ENCODE measurements around the gene RRAS2.

Gene RRAS2

DNA sequence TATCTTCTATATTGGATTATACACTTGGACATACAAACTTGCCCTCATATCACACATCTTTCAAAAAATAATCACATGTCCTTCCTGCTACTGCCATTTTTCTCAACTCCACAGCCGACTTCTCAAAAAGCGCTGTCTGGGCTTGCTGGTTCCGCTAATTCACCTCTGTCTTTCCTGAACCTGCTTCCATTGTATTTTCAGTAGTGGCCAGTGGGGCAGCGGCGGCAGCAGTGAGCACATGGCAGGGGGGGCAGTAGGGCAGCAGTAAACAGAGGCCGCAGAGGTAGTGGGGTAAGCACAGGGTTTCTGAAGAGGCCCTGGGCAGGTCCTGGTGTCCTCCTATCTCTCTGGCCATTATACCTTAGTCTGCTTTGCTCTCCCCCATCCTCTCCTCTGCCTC, 126.3 kb downstream of the RRAS2 start:
- Histone ChIP-seq H3K4me2 (ENCODE audit: low read depth, low read length) (no peak overlapping the region), H3K9me2 (replicated peaks; ENCODE audit: insufficient read depth, low read length) (no peaks in the 10 kb centered on the region), H2AFZ (ENCODE audit: low read length) (no peak overlapping the region), H3K27me3 (replicated peaks; ENCODE audit: insufficient read depth, low read length) (no peaks in the 10 kb centered on the region), H3K4me1 (ENCODE audit: low read length) (peaks cover 10% of the 10 kb centered on the region), H3K9ac (ENCODE audit: low read length) (no peak overlapping the region), H3F3A (ENCODE audit: insufficient read depth, low read length) (peaks cover 9% of the 10 kb centered on the region; the same call in 1 of the 2 replicates), H3K36me3 (replicated peaks; ENCODE audit: insufficient read depth, low read length) (no peaks in the 10 kb centered on the region), H3K4me3 (ENCODE audit: low read length) (no peak overlapping the region), H4K20me1 (ENCODE audit: insufficient read depth, low read length) (no peaks in the 10 kb centered on the region), H3K79me2 (ENCODE audit: low read length) (no peaks in the 10 kb centered on the region), H3K27ac (ENCODE audit: low read length) (no peak overlapping the region), H3K9me3 (replicated peaks; ENCODE audit: insufficient read depth, low read length) (no peaks in the 10 kb centered on the region)
- DNase-seq: no peak
- TF ChIP-seq EZH2 (optimal IDR thresholded peaks at IDR 0.05; ENCODE audit: low read depth, low read length) (no peak), EZH2phosphoT487 (IDR thresholded peaks at IDR 0.05; ENCODE audit: low read length) (no peak)
- TF ChIP-seq, protein P1, sequence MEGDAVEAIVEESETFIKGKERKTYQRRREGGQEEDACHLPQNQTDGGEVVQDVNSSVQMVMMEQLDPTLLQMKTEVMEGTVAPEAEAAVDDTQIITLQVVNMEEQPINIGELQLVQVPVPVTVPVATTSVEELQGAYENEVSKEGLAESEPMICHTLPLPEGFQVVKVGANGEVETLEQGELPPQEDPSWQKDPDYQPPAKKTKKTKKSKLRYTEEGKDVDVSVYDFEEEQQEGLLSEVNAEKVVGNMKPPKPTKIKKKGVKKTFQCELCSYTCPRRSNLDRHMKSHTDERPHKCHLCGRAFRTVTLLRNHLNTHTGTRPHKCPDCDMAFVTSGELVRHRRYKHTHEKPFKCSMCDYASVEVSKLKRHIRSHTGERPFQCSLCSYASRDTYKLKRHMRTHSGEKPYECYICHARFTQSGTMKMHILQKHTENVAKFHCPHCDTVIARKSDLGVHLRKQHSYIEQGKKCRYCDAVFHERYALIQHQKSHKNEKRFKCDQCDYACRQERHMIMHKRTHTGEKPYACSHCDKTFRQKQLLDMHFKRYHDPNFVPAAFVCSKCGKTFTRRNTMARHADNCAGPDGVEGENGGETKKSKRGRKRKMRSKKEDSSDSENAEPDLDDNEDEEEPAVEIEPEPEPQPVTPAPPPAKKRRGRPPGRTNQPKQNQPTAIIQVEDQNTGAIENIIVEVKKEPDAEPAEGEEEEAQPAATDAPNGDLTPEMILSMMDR (IDR thresholded peaks at IDR 0.05; ENCODE audit: low read length): peak; percentile 29

DNA sequence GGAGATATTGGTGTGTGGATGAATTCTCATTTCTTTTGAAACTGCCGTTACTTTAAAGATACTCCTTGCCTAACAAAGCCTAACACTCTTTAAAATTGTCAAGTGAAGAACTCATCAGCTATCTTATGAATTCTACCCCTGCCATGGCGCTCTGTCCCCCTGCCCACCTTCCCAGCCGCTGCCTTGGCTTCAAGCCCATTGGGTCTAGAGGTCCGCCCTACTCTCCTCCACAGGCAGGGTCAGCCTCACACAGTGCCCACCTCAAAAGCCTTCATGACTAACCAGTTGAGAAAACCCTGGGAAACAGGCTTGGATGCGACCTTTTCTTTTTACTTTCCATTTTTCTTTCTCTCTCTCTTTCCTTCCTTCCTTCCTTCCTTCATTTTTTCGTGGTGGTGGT, 128.6 kb downstream of the RRAS2 start:
- no peaks in the 10 kb centered on the region for H3K9me2 ChIP-seq (replicated peaks; ENCODE audit: insufficient read depth, low read length)
- H3K27ac ChIP-seq (ENCODE audit: low read length): no peak overlapping the region
- H3F3A ChIP-seq (ENCODE audit: insufficient read depth, low read length): no peaks in the 10 kb centered on the region
- no peaks in the 10 kb centered on the region for H3K79me2 ChIP-seq (ENCODE audit: low read length)
- H3K36me3 ChIP-seq (replicated peaks; ENCODE audit: insufficient read depth, low read length): no peaks in the 10 kb centered on the region
- no peak overlapping the region for H2AFZ ChIP-seq (ENCODE audit: low read length)
- H4K20me1 ChIP-seq (ENCODE audit: insufficient read depth, low read length): no peaks in the 10 kb centered on the region
- H3K27me3 ChIP-seq (replicated peaks; ENCODE audit: insufficient read depth, low read length): no peaks in the 10 kb centered on the region
- no peak overlapping the region for H3K4me2 ChIP-seq (ENCODE audit: low read depth, low read length)
- DNase-seq: no peak
- TF ChIP-seq, protein P1 (IDR thresholded peaks at IDR 0.05; ENCODE audit: low read length): no peak
- TF ChIP-seq EZH2 (optimal IDR thresholded peaks at IDR 0.05; ENCODE audit: low read depth, low read length) (no peak), EZH2phosphoT487 (IDR thresholded peaks at IDR 0.05; ENCODE audit: low read length) (no peak)
- no peaks in the 10 kb centered on the region for H3K4me1 ChIP-seq (ENCODE audit: low read length)
- no peaks in the 10 kb centered on the region for H3K9me3 ChIP-seq (replicated peaks; ENCODE audit: insufficient read depth, low read length)
- no peak overlapping the region for H3K9ac ChIP-seq (ENCODE audit: low read length)
- H3K4me3 ChIP-seq (ENCODE audit: low read length): no peak overlapping the region

DNA sequence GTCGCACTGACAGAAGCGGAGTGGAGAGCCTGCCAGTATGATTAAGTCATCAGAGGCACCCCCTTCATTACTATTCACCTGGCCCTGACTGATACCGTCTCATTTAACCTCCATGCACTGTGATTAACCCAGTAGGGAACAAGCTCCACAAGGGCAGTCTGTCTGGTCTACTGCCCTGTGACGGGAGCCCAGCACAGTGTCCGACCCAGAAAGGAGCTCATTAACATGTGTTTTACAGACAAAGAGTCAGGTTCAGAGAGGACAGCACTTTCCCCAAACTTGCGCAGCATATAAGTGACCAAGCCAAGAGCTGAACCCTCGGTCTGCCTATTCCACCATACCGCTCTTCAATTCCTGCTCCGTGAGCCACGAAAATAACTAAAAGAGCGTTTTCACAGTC, 129.5 kb downstream of the RRAS2 start:
- Histone ChIP-seq H3K4me1 (ENCODE audit: low read length) (no peaks in the 10 kb centered on the region), H3K4me3 (ENCODE audit: low read length) (no peak overlapping the region), H3K9ac (ENCODE audit: low read length) (no peak overlapping the region), H3K79me2 (ENCODE audit: low read length) (no peaks in the 10 kb centered on the region), H3K36me3 (replicated peaks; ENCODE audit: insufficient read depth, low read length) (no peaks in the 10 kb centered on the region), H3K27me3 (replicated peaks; ENCODE audit: insufficient read depth, low read length) (no peaks in the 10 kb centered on the region), H3K9me3 (replicated peaks; ENCODE audit: insufficient read depth, low read length) (no peaks in the 10 kb centered on the region), H2AFZ (ENCODE audit: low read length) (no peak overlapping the region), H3F3A (ENCODE audit: insufficient read depth, low read length) (no peaks in the 10 kb centered on the region), H3K27ac (ENCODE audit: low read length) (no peak overlapping the region), H4K20me1 (ENCODE audit: insufficient read depth, low read length) (no peaks in the 10 kb centered on the region), H3K9me2 (replicated peaks; ENCODE audit: insufficient read depth, low read length) (no peaks in the 10 kb centered on the region), H3K4me2 (ENCODE audit: low read depth, low read length) (no peak overlapping the region)
- TF ChIP-seq EZH2 (optimal IDR thresholded peaks at IDR 0.05; ENCODE audit: low read depth, low read length): no peak
- no peak for TF ChIP-seq EZH2phosphoT487 (IDR thresholded peaks at IDR 0.05; ENCODE audit: low read length)
- TF ChIP-seq, protein P1 (IDR thresholded peaks at IDR 0.05; ENCODE audit: low read length): no peak
- DNase-seq: no peak
